GM20431 (cell line): Measurements from ENCODE around the gene HACD3.

ENCODE experiments used
- in situ Hi-C: fragments of 300-500 bp; cut with MseI, MboI; formaldehyde crosslinking; loops from one replicate; pipeline ENCODE4 v1.15.0; 2020; ENCODE audit warnings: low sequenced_read_pairs; ENCODE audit not compliant: unreplicated experiment

HACD3 gene, protein sequence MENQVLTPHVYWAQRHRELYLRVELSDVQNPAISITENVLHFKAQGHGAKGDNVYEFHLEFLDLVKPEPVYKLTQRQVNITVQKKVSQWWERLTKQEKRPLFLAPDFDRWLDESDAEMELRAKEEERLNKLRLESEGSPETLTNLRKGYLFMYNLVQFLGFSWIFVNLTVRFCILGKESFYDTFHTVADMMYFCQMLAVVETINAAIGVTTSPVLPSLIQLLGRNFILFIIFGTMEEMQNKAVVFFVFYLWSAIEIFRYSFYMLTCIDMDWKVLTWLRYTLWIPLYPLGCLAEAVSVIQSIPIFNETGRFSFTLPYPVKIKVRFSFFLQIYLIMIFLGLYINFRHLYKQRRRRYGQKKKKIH

DNA sequence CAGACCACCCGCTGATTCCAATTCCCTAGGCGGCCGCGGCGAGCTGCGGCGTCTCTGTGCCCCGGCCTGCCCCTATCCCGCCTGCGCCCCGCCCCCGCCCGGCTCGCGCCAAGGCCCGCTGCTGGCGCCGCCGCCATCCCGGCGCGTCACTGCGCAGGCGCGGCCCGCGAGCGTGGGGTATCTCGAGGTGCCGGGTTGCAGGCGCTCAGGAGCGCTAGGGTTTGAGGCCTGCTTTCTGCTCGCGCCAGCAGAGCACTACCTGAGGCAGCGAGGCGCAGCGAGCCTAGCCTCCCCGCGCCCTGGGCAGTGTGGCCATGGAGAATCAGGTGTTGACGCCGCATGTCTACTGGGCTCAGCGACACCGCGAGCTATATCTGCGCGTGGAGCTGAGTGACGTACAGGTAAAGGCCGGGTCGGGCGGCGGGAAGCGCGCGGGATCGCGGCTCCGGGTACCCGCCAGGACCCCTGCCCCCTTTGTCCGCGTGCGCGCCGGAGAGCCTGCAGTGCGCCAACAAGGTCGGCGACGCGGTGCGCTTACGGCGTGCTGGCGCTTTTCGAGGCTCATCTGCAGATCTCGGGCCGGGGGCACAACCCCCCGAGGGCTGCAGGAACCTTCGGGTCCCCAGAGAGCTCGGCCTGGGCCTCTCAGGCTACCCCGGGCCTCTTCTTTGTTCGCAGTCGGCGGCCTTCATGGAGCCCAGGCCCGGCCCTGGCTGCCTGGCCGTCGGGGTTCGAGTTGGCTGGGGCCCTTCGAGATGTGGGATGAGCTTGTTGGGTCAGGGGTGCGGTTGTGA is at the start of gene HACD3:
Gene HACD3, plus strand, starts transcription at position 146 of the 794 bp plus-strand sequence. Its CDS starts 169 bp downstream, at position 315.
- in situ Hi-C loops, result no loop called here

DNA sequence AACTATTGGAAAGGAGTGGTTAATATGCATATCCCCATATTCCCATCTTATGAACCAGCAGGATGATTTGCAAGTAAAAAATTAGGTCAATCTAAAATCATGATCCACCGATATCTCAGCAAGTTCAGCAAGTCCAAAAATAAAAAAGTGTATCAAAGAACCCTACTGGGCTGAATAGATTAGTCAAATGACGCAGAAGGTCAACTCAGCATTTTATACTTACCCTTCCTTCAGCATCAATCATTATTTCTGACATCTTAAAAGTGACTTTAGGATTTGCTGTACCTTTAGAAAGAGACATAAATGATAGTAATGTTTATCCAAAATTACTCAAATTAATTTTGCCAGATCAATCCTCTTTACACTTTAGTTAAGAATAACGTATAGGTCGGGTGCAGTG is 45.4 kb upstream of the HACD3 start:
- in situ Hi-C loops, result no loop called here

DNA sequence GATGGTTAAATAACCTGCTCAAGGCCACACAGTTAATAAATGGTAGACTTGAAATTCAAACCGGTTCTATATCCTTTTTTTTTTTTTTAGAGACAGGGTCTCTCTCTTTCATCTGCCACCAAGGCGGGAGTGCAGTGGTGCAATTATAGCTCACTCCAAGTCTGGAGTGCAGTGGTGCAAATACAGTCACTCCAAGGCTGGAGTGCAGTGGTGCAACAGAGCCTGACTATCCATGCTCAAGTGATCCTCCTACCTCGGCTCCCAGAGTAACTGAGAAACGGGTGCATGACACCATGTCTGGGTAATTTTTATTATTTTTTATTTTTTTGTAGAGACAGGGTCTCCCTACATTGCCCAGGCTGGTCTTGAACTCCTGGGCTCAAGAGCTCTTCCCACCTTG is 36.2 kb upstream of the HACD3 start:
- in situ Hi-C loops, result no loop called here

DNA sequence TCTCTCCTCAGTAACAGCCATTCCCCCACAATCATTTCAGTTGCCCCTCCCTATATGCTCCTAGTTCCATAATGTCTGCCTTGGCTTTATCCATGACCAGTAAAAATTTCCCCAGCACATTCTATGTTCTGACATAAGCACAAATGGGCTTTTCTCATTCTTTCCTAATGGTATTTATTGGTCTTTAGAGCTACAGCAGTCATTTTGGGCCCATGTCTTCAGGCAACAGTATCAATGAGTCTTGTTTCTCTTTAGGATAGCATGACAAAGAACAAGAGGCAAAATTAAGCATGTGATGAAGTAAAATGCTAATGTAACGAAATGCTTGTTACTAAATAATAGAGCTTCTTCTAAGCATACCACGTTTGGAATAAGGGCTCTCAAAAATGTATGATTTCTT is 20.9 kb upstream of the HACD3 start:
- in situ Hi-C loops, result no loop called here

DNA sequence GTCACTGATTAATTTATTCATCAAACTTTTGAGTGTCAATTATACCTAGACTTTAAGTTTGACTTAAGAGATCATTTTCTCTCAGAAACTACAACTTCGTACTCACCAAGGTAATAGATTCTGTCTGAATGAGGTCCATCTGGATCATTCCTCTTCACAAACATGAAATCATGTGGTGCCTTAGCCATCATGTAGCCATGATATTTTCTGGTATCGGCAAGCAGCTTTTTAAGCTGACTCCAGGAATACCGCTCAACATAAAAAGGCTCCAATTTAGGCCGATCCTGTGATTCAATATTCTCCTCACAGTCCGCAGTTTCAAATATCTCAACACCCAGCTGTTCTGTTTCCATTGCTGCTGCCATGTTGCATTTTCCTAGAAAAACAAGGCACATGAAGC is 18.1 kb upstream of the HACD3 start:
- in situ Hi-C loops, result no loop called here

DNA sequence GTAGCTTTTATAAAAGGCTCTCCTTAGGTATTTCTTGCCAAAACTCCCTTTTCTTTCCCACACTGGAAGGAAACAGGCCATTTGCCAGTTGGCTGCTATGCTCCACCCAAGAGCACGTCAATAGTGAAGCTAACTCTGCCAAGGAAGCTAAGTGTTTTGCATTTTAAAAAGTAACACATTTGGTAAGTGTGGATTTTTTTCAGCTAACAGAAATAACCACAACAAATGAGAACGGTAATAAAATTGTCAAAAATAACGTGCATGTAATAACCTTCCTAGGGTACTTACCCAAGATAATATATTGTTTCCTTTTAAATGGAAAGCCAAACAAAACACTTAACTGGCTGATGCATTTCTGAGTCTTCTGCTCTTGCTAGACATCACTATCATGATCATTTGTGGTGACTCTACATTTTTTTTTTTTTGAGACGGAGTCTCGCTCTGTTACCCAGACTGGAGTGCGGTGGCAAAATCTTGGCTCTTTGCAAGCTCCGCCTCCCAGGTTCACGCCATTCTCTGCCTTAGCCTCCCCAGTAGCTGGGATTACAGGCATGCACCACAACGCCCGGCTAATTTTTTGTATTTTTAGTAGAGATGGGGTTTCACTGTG is 17.4 kb upstream of the HACD3 start:
- in situ Hi-C loops, result no loop called here

DNA sequence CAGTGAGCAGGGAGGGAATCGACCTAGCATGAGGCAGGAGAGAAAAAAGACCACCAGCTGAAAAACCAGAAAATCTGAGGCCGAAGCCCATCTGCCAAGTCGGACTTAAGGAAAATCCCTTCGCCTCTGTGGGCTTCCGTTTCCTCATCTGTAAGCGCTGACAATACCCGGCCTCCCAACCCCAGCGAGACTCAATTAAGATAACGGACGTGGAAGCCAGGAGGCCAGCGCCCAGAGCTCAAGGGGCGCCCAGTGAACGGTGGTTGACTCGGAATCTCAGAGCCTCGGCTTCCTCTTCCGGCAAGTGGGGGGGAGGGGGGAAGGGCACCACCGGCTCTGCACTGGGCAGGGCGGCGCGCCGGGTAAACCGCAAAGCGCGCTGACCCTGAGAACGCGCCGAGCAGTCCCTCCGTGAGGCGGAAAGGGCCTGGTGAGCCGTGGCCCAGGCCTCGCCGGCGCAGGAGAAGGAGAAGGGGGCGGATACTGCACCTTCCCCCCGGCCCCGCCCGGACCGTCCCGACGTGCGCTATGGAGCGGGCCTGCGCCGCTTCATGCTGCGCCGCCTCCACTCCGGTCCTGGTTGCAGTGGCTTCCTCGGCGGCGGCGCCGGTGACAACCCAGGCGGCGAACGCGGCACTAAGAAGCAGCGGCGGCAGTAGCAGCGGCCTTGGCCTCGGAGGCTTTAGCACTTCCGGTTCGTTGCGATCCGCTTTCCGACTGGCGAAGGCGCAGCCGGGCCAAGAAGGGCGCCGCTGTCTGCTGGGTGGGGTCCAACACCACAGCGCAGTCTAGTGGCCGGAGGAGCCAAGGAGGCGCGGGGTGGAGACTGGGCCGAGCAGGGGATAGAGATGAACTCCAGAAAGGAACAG is 13.0 kb upstream of the HACD3 start, which contains the start of gene DPP8:
Gene DPP8, minus strand, starts transcription at position 693 of the 869 bp plus-strand sequence. CDS start 5,136 bp downstream, outside the sequence.
- in situ Hi-C loops, result no loop called here

DNA sequence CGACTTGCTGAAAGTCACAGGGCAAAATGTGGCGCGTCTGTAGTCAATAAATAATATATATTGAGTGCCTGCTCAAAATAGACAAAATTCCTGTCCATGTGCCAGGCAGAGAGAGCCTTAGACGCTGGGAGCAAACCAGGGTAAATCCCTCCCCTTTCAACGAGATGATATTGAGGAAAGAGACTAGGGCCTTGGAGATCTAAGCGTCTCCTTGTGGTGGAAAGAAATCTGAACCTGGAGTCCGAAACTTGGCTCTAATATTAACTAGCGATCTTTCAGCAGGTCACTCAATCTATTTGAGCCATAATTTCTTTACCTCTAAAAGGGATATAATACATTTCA is 12.4 kb upstream of the HACD3 start:
- in situ Hi-C loops, result no loop called here

DNA sequence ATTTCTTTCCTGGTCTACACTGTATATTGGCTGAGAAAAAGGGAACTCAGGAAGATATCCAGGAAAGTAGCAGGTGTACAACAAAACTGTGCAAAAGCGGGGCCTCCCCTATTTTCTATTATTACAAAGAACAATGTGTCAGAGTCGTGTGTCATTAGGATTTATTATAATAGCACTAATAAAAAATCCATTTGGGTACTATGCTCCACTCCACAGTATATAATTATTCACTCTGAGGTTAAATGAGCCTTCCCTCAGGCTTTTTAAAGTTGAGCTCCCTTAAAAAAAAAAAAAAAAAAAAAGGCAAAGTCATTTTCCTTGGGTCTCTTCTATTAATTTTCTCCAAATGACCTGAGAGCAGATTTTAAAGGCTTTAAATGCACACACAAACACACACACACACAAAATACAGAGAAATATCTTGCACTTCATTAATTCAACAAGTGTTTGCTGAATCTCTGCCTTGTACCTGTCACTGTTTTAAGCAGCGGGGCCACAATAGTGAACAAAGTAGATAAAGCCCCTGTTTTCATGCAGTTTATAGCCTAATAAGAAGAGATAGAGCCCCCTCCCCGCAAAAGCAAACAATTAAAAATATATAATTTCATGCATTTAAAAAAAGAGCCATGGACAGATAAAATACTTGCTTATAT is 11.5 kb upstream of the HACD3 start:
- in situ Hi-C loops, result no loop called here

DNA sequence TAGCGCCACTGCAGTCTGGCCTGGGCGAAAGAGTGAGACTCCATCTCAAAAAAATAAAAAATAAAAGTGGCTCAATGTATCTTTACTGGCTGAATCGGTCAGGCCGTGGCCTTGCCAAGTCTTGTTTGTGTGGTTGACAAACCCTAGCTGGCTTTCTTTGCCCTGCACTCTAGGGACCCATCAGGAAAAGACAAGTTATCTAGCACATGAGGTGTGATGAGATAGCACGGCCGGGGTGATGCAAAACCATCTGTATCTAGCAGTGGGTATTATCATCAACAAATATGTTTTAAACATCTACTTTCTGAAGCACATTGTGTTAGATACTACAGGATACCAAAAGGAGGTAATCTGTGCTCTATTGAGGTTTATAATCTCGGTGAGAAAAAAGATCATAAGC is 8.9 kb upstream of the HACD3 start:
- in situ Hi-C loops, result no loop called here

DNA sequence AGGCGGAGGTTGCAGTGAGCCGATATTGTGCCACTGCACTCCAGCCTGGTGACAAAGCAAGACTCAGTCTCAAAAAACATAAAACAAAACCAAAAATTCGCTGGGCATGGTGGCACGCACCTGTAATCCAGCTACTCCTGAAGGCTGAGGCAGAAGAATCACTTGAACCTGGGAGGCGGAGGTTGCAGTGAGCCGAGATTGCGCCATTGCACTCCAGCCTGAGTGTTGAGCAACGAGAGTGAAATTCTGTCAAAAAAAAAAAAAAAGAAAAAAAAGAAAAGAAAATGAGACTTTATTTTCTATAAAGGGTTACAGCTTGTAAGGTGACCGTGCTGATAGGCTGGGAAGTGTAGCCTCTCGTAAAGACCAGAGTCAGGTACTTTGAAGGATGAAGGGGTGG is 6.0 kb upstream of the HACD3 start:
- in situ Hi-C loops, result no loop called here

DNA sequence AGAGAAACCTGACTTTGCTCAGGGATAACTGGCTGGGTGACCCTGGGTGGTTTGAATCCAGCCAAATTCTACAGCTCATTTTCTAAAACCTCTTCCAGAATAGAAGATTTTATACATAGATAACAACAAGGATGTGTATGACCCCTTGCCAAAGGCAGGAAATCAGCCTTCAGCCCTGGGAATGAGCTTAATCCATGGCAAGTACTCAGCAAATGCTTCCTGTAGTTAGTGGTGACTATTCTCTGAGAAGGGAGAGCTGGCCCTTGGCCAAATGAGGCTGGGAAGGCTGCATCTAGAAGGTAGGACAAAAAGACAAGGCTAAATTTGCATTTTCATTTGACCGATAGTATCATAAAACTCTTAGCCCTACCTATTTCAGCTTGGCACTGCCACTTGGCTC is 4.6 kb upstream of the HACD3 start:
- in situ Hi-C loops, result no loop called here

DNA sequence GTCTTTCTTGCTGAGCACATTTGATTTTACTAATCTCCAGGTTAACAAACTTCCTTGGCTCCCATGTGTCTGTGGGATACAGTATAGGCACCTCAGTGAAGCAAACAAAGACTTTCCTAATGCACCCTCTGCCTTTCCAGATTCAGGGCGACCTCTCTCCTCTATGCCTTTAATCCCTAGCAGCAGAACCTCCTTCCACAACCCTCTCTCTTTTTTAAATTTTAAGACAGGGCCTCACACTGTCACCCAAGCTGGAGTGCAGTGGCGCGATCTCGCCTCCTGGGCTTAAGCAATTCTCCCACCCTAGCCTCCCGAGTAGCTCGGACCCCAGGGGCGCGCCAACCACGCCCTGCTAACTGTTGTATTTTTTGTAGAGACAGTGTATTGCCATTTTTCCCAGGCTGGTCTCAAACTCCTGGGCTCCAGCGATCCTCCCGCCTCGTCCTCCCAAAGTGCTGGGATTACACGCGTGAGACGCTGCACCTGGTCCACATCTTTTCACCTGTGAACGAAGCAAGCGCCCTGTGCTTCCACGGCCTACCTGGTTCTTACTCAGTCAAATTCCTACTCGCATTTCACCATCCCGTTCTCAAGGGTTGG is 1.7 kb upstream of the HACD3 start:
- in situ Hi-C loops, result no loop called here

DNA sequence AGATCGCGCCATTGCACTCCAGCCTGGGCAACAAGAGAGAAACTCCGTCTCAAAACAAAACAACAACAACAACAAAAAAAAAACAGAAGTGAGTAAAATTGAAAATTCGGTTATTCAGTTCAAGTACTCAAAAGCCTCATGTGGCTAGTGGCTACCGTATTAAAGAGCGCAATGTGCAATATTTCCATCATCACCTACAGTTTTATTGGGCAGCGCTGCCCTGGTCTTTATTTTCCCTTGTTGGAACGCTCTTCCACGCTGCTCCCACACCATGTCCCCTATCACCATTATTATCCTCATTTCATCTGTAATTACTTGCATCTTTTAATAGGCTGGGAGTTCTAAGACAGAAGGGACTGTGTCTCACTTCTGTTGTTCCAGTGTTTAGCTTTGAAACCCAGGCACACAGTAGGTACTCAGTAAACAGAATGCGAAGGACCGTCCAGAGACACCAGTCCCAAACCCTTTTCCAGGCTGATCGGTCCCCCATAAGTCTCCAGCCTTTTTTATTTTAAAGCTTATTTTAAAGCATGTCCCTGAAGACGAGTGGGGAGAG is 423 bp upstream of the HACD3 start:
- in situ Hi-C loops, result no loop called here

DNA sequence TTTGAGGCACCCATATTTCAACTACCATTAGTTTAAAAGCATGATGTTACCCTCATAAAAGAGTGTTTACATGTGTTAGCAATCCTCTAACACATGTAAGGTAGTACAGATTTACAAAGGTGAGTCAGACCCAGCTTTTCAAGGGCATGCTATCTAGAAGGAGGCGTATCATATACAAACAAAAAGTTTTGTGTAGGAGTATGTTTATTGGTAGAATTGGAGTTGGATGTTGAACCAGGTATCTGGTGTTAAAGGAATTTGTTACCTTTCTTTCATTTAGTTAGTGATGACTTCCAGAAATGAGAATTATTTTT is 2.4 kb downstream of the HACD3 start:
- in situ Hi-C loops, result no loop called here

DNA sequence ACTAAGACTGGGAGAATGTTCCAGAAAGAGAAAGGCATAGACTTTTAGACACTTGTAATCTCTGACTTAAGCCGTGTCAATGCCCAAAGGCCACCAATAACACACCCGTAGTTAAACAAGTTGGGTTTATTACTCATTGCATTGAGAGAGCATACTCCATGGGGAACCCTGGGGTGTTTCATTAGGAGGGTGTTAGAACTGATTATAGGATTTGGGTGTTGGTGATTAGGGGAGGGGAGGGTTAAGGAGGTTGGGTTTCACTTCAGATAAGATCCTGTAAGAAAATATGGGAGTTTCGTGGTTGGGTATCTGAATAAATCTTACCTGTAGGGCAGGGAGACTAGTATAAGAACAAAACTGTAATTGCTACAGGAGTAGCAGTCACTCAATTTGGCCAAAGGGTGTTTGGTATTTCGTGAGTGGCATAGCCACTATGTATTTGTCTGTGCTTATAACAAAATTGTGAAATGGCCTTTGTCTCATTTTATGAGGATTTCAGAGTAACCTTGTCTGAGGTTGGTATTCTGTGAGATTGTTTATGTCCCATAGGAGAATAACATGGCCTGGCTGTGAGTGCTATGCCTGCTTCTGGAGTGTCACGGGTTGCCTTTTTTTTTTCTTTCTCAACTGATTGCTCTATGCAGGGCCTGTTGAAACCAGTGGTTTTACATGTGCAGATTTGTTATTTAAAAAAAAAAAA is 2.9 kb downstream of the HACD3 start:
- in situ Hi-C loops, result no loop called here

DNA sequence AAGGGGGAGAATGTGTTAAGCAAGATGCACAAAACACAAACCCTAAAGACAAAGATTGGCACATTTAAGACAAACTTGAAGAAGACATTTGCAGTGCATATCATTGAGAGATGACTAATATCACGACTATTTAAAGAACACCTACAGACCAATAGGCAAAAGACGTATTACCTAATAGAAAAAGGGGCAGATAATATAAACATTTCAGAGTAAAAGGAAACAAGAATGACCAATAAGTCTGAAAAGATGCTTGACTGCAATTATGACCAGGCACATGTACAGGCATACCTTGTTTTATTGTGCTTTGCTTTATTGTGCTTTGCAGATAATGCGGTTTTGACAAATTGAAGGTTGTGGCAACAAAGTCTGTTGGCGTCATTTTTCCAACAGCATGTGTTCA is 4.9 kb downstream of the HACD3 start:
- in situ Hi-C loops, result no loop called here

DNA sequence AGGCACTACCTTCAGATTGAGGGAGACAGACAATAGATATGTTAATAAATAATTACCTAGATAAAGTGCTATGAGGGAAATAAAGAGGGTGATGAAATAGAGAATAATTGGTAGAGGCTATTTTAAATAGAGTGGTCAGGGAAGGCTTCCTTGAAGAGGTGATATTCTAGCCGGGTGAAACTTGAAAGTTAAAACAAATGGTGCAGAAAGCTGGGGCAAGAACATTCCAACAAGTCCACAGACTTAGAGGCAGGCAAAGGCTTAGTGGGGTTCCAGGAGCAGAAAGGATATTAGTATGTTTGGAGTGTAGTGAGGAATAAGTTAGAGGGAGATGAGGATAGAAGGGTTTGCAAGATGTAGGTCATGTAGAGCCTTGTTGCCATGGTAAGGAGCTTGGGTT is 10.1 kb downstream of the HACD3 start:
- in situ Hi-C loops, result no loop called here
